IPS-20b (cell line): ENCODE results near the gene YES1.
"Not testable (repeated sequence)": the region's sequence is repeated elsewhere in the genome, so short reads cannot be mapped to it uniquely, and the experiment has no call there.

ENCODE experiments used
- H3K27ac ChIP-seq: one replicate; pipeline ENCODE4 v1.5.1; 2013; ENCODE audit warnings: low read length
- H3K27me3 ChIP-seq: 2 replicates; pipeline ENCODE4 v1.6.1; 2013; ENCODE audit warnings: mild to moderate bottlenecking, low read length, inconsistent platforms; ENCODE audit not compliant: insufficient read depth
- H3K36me3 ChIP-seq: 2 replicates; pipeline ENCODE4 v1.6.1; 2013; ENCODE audit warnings: low read depth, mild to moderate bottlenecking, inconsistent platforms, low read length, moderate library complexity; ENCODE audit not compliant: insufficient read depth
- H3K4me1 ChIP-seq: 2 replicates; pipeline ENCODE4 v1.6.1; 2013; ENCODE audit warnings: mild to moderate bottlenecking, control low read depth, inconsistent platforms, low read length, moderate library complexity; ENCODE audit not compliant: insufficient read depth
- H3K4me3 ChIP-seq: 2 replicates; pipeline ENCODE4 v1.5.1; 2013; ENCODE audit warnings: mild to moderate bottlenecking, low read length, inconsistent platforms
- H3K9ac ChIP-seq: 2 replicates; pipeline ENCODE4 v1.6.1; 2013; ENCODE audit warnings: low read depth, mild to moderate bottlenecking, inconsistent platforms, low read length, moderate library complexity
- H3K9me3 ChIP-seq: 2 replicates; pipeline ENCODE4 v1.6.1; 2013; ENCODE audit warnings: mild to moderate bottlenecking, low read depth, low read length, inconsistent platforms; ENCODE audit not compliant: insufficient read depth

Gene YES1

DNA sequence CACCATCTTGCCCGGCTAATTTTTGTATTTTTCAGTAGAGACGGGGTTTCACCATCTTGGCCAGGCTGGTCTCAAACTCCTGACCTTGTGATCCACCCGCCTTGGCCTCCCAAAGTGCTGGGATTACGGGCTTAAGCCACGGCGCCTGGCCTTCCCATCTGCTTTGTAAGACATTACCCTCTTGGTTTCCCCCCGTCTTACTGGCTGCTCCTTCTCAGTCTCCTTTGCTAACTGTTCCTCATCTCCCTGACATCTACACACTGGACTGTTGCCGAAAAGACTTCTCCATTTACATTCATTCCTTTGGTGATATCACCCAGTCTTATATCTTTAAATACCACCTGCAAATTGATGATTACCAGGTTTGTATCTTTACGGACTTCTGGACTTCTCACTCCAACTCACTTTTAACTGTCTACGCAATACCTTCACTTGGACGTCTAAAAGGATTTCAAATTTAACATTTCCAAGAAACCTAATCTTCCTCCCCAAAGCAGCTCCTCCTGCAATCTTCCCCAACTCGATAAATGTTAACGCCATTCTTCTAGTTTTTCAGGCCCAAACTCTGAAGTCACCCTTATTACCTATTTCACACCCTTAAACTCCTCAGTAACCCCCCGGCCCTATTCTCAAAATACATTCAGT, 37.9 kb downstream of the YES1 start:
- H3K27me3 ChIP-seq, result no peaks in the 10 kb centered on the region
- H3K9ac ChIP-seq, result no peak overlapping the region
- no peaks in the 10 kb centered on the region for H3K4me1 ChIP-seq
- no peak overlapping the region for H3K4me3 ChIP-seq
- no peaks in the 10 kb centered on the region for H3K9me3 ChIP-seq
- no peaks in the 10 kb centered on the region for H3K36me3 ChIP-seq
- no peak overlapping the region for H3K27ac ChIP-seq

- no peak overlapping the region for H3K27ac ChIP-seq
- H3K9me3 ChIP-seq, result no peaks in the 10 kb centered on the region
- no peaks in the 10 kb centered on the region for H3K36me3 ChIP-seq
- no peak overlapping the region for H3K9ac ChIP-seq
- H3K4me3 ChIP-seq, result no peak overlapping the region
- H3K4me1 ChIP-seq, result no peaks in the 10 kb centered on the region
- H3K27me3 ChIP-seq, result no peaks in the 10 kb centered on the region
Observed at GRCh38 chr18:770583-770961, 41.5 kb downstream of the YES1 start.

DNA sequence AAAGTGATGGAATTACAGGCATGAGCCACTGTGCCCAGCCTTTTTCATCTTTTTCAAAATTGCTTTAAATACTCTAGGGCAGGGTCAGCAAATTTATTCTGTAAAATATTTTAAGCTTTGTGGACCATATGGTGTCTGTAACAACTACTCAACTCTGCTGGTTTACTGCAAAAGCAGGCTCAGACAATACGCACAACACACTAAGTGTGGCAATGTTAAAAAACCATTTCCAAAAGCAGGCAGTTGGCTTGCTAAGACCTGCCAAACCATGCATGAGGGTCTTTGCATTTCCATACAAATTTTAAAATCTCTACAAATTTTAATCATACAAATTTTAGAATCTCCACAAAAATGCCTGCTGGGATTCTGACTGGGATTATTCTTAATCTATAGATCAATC, 44.1 kb downstream of the YES1 start:
- Histone ChIP-seq H3K9ac (no peak overlapping the region), H3K9me3 (no peaks in the 10 kb centered on the region), H3K4me3 (no peak overlapping the region), H3K27ac (no peak overlapping the region), H3K27me3 (no peaks in the 10 kb centered on the region), H3K4me1 (no peaks in the 10 kb centered on the region), H3K36me3 (no peaks in the 10 kb centered on the region)

DNA sequence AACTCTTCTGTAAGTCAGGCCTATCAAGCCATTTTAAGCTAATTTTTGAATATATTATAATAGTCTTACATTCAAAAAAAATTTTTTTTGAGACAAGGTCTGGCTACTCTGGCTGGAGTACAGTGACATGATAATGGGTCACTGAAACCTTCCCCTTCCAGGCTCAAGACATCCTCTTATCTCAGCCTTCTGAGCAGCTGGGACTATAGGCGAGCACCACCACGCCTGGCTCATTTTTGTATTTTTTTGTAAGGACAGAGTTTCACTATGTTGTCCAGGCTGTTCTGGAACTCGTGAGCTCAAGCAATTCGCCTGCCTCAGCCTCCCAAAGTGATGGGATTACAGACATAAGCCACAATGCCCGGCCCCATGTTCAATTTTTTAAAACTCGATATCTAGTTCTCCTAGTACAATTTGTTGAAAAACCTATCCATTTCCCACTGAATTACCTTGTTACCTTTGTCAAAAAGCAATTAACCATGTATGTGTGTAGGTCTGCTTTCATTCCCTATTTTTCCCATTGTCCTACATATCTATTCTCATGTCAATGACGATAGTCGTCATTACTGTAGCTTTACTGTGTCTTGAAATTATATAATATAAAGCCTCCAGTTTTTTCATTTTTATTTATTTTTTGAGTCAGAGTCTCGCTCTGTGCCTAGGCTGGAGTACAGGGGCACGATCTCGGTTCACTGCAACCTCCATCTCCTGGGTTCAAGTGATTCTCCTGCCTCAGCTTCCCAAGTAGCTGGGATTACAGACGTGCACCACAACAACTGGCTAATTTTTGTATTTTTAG, 44.8 kb downstream of the YES1 start:
- Histone ChIP-seq H3K27ac (no peak overlapping the region), H3K36me3 (no peaks in the 10 kb centered on the region), H3K4me3 (no peak overlapping the region), H3K27me3 (no peaks in the 10 kb centered on the region), H3K9me3 (no peaks in the 10 kb centered on the region), H3K4me1 (no peaks in the 10 kb centered on the region), H3K9ac (no peak overlapping the region)

GRCh38 chr18:766550-766860, 45.5 kb downstream of the YES1 start:
- Histone ChIP-seq H3K27me3 (no peaks in the 10 kb centered on the region), H3K9me3 (no peaks in the 10 kb centered on the region), H3K9ac (no peak overlapping the region), H3K4me3 (no peak overlapping the region), H3K4me1 (peaks cover 1% of the 10 kb centered on the region; the same call in 1 of the 2 replicates), H3K27ac (no peak overlapping the region), H3K36me3 (no peaks in the 10 kb centered on the region)

- Histone ChIP-seq H3K4me3 (no peak overlapping the region), H3K27me3 (no peaks in the 10 kb centered on the region), H3K9me3 (no peaks in the 10 kb centered on the region), H3K9ac (no peak overlapping the region), H3K36me3 (no peaks in the 10 kb centered on the region), H3K4me1 (peaks cover 4% of the 10 kb centered on the region; the same call in 1 of the 2 replicates), H3K27ac (no peak overlapping the region)
Observed at GRCh38 chr18:765764-766549, 46.1 kb downstream of the YES1 start.

DNA sequence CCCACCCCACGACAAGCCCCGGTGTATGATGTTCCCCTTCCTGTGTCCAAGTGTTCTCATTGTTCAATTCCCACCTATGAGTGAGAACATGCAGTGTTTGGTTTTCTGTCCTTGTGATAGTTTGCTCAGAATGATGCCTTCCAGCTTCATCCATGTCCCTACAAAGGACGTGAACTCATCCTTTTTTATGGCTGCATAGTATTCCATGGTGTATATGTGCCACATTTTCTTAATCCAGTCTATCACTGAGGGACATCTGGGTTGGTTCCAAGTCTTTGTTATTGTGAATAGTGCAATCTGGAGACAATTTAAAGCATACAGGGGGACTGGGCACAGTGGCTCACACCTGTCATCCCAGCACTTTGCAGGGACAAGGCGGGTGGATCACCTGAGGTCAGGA, 52.2 kb downstream of the YES1 start:
- not testable (repeated sequence) for H3K9me3 ChIP-seq, H3K4me3 ChIP-seq, H3K4me1 ChIP-seq, H3K9ac ChIP-seq, H3K27me3 ChIP-seq, H3K27ac ChIP-seq
- peaks cover 20% of the 10 kb centered on the region for H3K36me3 ChIP-seq

DNA sequence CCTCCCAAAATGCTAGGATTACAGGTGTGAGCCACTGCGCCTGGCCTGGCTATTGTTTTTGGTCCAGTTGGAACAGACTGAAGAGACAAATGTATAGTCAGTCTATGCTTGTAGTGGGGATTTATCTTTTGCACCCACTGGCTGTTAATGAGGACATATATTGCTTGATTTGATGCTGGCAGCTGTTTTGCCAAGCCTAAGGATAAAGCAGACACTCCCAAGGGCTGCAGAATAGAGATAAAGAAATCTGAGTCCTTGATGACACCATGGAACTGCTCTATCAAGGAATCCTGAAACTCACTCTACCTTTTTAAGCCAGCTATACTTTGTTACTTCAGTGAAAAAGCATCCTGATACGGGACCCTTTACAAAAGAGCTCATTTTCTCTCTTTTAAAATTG, 56.5 kb downstream of the YES1 start:
- Histone ChIP-seq H3K4me3 (no peak overlapping the region), H3K9me3 (no peaks in the 10 kb centered on the region), H3K36me3 (peaks cover 44% of the 10 kb centered on the region), H3K4me1 (no peaks in the 10 kb centered on the region), H3K9ac (no peak overlapping the region), H3K27ac (no peak overlapping the region), H3K27me3 (no peaks in the 10 kb centered on the region)

- H3K4me3 ChIP-seq, result no peak overlapping the region
- H3K36me3 ChIP-seq, result peaks cover 52% of the 10 kb centered on the region
- no peaks in the 10 kb centered on the region for H3K27me3 ChIP-seq
- no peak overlapping the region for H3K9ac ChIP-seq
- H3K27ac ChIP-seq, result no peak overlapping the region
- no peaks in the 10 kb centered on the region for H3K4me1 ChIP-seq
- no peaks in the 10 kb centered on the region for H3K9me3 ChIP-seq
Observed at GRCh38 chr18:754656-755055, 57.4 kb downstream of the YES1 start.

GRCh38 chr18:750456-750855, 61.6 kb downstream of the YES1 start:
- H3K4me1 ChIP-seq, result no peaks in the 10 kb centered on the region
- H3K9ac ChIP-seq, result no peak overlapping the region
- no peaks in the 10 kb centered on the region for H3K27me3 ChIP-seq
- H3K9me3 ChIP-seq, result no peaks in the 10 kb centered on the region
- H3K36me3 ChIP-seq, result peaks cover 63% of the 10 kb centered on the region
- no peak overlapping the region for H3K27ac ChIP-seq
- no peak overlapping the region for H3K4me3 ChIP-seq

- H3K27me3 ChIP-seq, result no peaks in the 10 kb centered on the region
- H3K4me1 ChIP-seq, result no peaks in the 10 kb centered on the region
- peaks cover 66% of the 10 kb centered on the region for H3K36me3 ChIP-seq
- no peaks in the 10 kb centered on the region for H3K9me3 ChIP-seq
- H3K27ac ChIP-seq, result no peak overlapping the region
- H3K4me3 ChIP-seq, result no peak overlapping the region
- no peak overlapping the region for H3K9ac ChIP-seq
Observed at GRCh38 chr18:744832-745597, 67.0 kb downstream of the YES1 start.
